Small intestine (tissue), 7 donors: Measurements from ENCODE around the gene ARHGAP35. TPM values are rescaled to one million over a fixed set of nuclear protein-coding genes. Genes with fewer than 3 reads are reported as not detected.
"Not testable (repeated sequence)": the region's sequence is repeated elsewhere in the genome, so short reads cannot be mapped to it uniquely, and the experiment has no call there.

ENCODE experiments used
- DNase-seq, 2 donors: peaks; one replicate each; pipeline versions ENCODE4 v3.0.0 to v3.0.0-alpha.2; 2013
- FAIRE-seq: peaks from 2 replicates; lab custom pipeline; 2012; peaks lifted over from hg19 to GRCh38; lab: Jason Lieb, UNC
- H3K27ac ChIP-seq, 3 donors: one replicate each; pipeline ENCODE4 v1.5.1; 2013; ENCODE audit warnings: low read length in 2 of 3, mild to moderate bottlenecking in 2 of 3, control low read depth in 1 of 3, inconsistent platforms in 1 of 3, low read depth in 1 of 3, moderate library complexity in 1 of 3
- H3K27me3 ChIP-seq, 3 donors: one replicate each; pipeline ENCODE4 v1.6.1; 2013; ENCODE audit warnings: low read length in 3 of 3, inconsistent platforms in 1 of 3; ENCODE audit not compliant: control insufficient read depth in 3 of 3, insufficient read depth in 3 of 3
- H3K36me3 ChIP-seq, 3 donors: one replicate each; pipeline ENCODE4 v1.6.1; 2013; ENCODE audit warnings: low read length in 3 of 3, inconsistent platforms in 1 of 3, low read depth in 1 of 3, mild to moderate bottlenecking in 1 of 3, moderate library complexity in 1 of 3; ENCODE audit not compliant: control insufficient read depth in 3 of 3, insufficient read depth in 2 of 3
- H3K4me1 ChIP-seq, 3 donors: one replicate each; pipeline ENCODE4 v1.6.1; 2013; ENCODE audit warnings: low read length in 2 of 3, inconsistent platforms in 1 of 3, low read depth in 1 of 3, mild to moderate bottlenecking in 1 of 3, moderate library complexity in 1 of 3; ENCODE audit not compliant: control insufficient read depth in 3 of 3, insufficient read depth in 2 of 3
- H3K4me3 ChIP-seq, 3 donors: one replicate each; pipeline ENCODE4 v1.5.1; 2013; ENCODE audit warnings: low read length in 3 of 3, control low read depth in 1 of 3, inconsistent platforms in 1 of 3, low read depth in 1 of 3, mild to moderate bottlenecking in 1 of 3, moderate library complexity in 1 of 3
- H3K9me3 ChIP-seq, 2 donors: one replicate each; pipeline ENCODE4 v1.6.1; 2013; ENCODE audit warnings: low read depth in 1 of 2, low read length in 1 of 2; ENCODE audit not compliant: control insufficient read depth in 2 of 2, insufficient read depth in 1 of 2
- WGBS, 3 donors: extraction: QIAGEN DNeasy Blood & Tissue Kit; methylation state at CpG; one replicate each; pipeline ENCODE4 v1.1.7; 2013; 5-methylcytosine and 5-hydroxymethylcytosine counted together
- polyA plus RNA-seq, 4 donors: library from polyadenylated mRNA; stranded (reverse) in 3 of 4; unstranded in 1 of 4; fragments of 200-250 nt in 3 of 4; fragments of 120-200 nt in 1 of 4; gene quantifications; one replicate each; pipeline versions ENCODE4 v1.2.1 to v1.2.3, GENCODE V29; 2013
- donor health status: healthy with polysubstance abuse.
- donor health status: control.
- donor health status: control.
- donor health status: Bipolar disorder and iron deficiency.
- donor health status: healthy.

The ARHGAP35 gene
- polyA plus RNA-seq, 4 donors: 12.7 to 46.5 (median 19.6) TPM

GRCh38 chr19:46822410-46822787, 38.4 kb upstream of the ARHGAP35 start:
- peak overlapping the region in 2 of 3 donors; percentile 27 to 49 for H3K27ac ChIP-seq
- not testable (repeated sequence) for FAIRE-seq, H3K4me3 ChIP-seq, H3K27me3 ChIP-seq, H3K36me3 ChIP-seq, H3K9me3 ChIP-seq, DNase-seq
- 94 to 98% (median 94%) methylated on average over 4 of the region's 4 CpGs for WGBS, 3 donors
- peaks cover 2 to 21% (median 9%) of the 10 kb centered on the region in 3 donors for H3K4me1 ChIP-seq

- H3K4me1 ChIP-seq: peaks cover 2 to 21% (median 9%) of the 10 kb centered on the region in 3 donors
- WGBS, 3 donors: 82 to 88% (median 86%) methylated on average over 5 to 6 of the region's 6 CpGs
- H3K27ac ChIP-seq: no peak overlapping the region
- no peak for DNase-seq
- no peaks in the 10 kb centered on the region for H3K27me3 ChIP-seq
- H3K4me3 ChIP-seq: no peak overlapping the region
- no peaks in the 10 kb centered on the region for H3K36me3 ChIP-seq
- no peak for FAIRE-seq
- H3K9me3 ChIP-seq: no peaks in the 10 kb centered on the region
Observed at GRCh38 chr19:46823049-46823448, 37.7 kb upstream of the ARHGAP35 start.

GRCh38 chr19:46824890-46825730, 35.7 kb upstream of the ARHGAP35 start:
- WGBS, 3 donors: 77 to 87% (median 83%) methylated on average over 21 of the region's 21 CpGs
- Histone ChIP-seq H3K9me3 (no peaks in the 10 kb centered on the region), H3K4me1 (peaks cover 2 to 21% (median 9%) of the 10 kb centered on the region in 3 donors), H3K27ac (peak overlapping the region in 1 of 3 donors; percentile 6), H3K27me3 (no peaks in the 10 kb centered on the region), H3K36me3 (no peaks in the 10 kb centered on the region), H3K4me3 (no peak overlapping the region)
- no peak for FAIRE-seq
- no peak for DNase-seq

GRCh38 chr19:46825731-46826055, 35.1 kb upstream of the ARHGAP35 start:
- Histone ChIP-seq H3K4me3 (no peak overlapping the region), H3K4me1 (peaks cover 2 to 17% (median 9%) of the 10 kb centered on the region in 3 donors), H3K36me3 (no peaks in the 10 kb centered on the region), H3K9me3 (no peaks in the 10 kb centered on the region), H3K27ac (no peak overlapping the region), H3K27me3 (no peaks in the 10 kb centered on the region)
- DNase-seq: no peak
- FAIRE-seq: no peak
- 82 to 89% (median 87%) methylated on average over 5 of the region's 5 CpGs for WGBS, 3 donors

- DNase-seq (no peak), FAIRE-seq (no peak)
- no peak overlapping the region for H3K27ac ChIP-seq
- no peaks in the 10 kb centered on the region for H3K4me1 ChIP-seq
- H3K9me3 ChIP-seq: no peaks in the 10 kb centered on the region
- H3K36me3 ChIP-seq: no peaks in the 10 kb centered on the region
- H3K4me3 ChIP-seq: no peak overlapping the region
- 68 to 75% (median 72%) methylated on average over 5 of the region's 5 CpGs for WGBS, 3 donors
- H3K27me3 ChIP-seq: no peaks in the 10 kb centered on the region
Observed at GRCh38 chr19:46828484-46828883, 32.3 kb upstream of the ARHGAP35 start.

GRCh38 chr19:46830864-46831263, 29.9 kb upstream of the ARHGAP35 start:
- no peak overlapping the region for H3K4me3 ChIP-seq
- no peaks in the 10 kb centered on the region for H3K9me3 ChIP-seq
- FAIRE-seq (no peak), DNase-seq (no peak)
- no peaks in the 10 kb centered on the region for H3K4me1 ChIP-seq
- H3K27me3 ChIP-seq: no peaks in the 10 kb centered on the region
- H3K27ac ChIP-seq: no peak overlapping the region
- WGBS, 3 donors: 81 to 91% (median 88%) methylated on average over 2 of the region's 2 CpGs
- no peaks in the 10 kb centered on the region for H3K36me3 ChIP-seq

GRCh38 chr19:46834121-46834520, 26.7 kb upstream of the ARHGAP35 start:
- no peaks in the 10 kb centered on the region for H3K27me3 ChIP-seq
- 76 to 86% (median 84%) methylated on average over 5 of the region's 5 CpGs for WGBS, 3 donors
- no peak overlapping the region for H3K4me3 ChIP-seq
- no peaks in the 10 kb centered on the region for H3K9me3 ChIP-seq
- H3K36me3 ChIP-seq: peaks cover 0 to 29% (median 3%) of the 10 kb centered on the region in 3 donors
- no peak for DNase-seq
- no peak overlapping the region for H3K27ac ChIP-seq
- no peak for FAIRE-seq
- H3K4me1 ChIP-seq: peaks cover 0 to under 1% (median 0%) of the 10 kb centered on the region in 3 donors

GRCh38 chr19:46834984-46835383, 25.8 kb upstream of the ARHGAP35 start:
- Histone ChIP-seq H3K36me3 (peaks cover 3 to 38% (median 3%) of the 10 kb centered on the region in 3 donors), H3K4me1 (peaks cover 0 to 9% (median 0%) of the 10 kb centered on the region in 3 donors), H3K9me3 (no peaks in the 10 kb centered on the region), H3K27ac (no peak overlapping the region), H3K4me3 (no peak overlapping the region), H3K27me3 (no peaks in the 10 kb centered on the region)
- DNase-seq: no peak
- FAIRE-seq: no peak
- 92 to 96% (median 96%) methylated on average over 6 of the region's 6 CpGs for WGBS, 3 donors
